Karpas-422 (cell line): ENCODE measurements around the gene SPRN. TPM values are rescaled to one million over a fixed set of nuclear protein-coding genes. Genes with fewer than 3 reads are reported as not detected.

Experiments used
- DNase-seq: peaks from one replicate; pipeline ENCODE4 v3.0.0-alpha.2; 2015
- H2AFZ ChIP-seq: fragments of 200-600 bp; sonication (generic); 2 replicates; pipeline ENCODE4 v1.6.1; 2014; ENCODE audit warnings: antibody characterized with exemption, low read length, mixed read lengths
- H3K27ac ChIP-seq: fragments of 200-600 bp; sonication (generic); 2 replicates; pipeline ENCODE4 v1.5.1; 2014; ENCODE audit warnings: mild to moderate bottlenecking, low read length, moderate library complexity
- H3K27me3 ChIP-seq: fragments of 200-600 bp; sonication (generic); 2 replicates; pipeline ENCODE4 v1.6.1; 2014; ENCODE audit warnings: low read length, mixed read lengths
- H3K36me3 ChIP-seq: fragments of 200-600 bp; sonication (generic); 2 replicates; pipeline ENCODE4 v1.6.1; 2014; ENCODE audit warnings: low read length, mixed read lengths; ENCODE audit not compliant: insufficient read depth
- H3K4me1 ChIP-seq: fragments of 200-600 bp; sonication (generic); 2 replicates; pipeline ENCODE4 v1.6.1; 2014; ENCODE audit warnings: mild to moderate bottlenecking, low read length, mixed read lengths
- H3K4me2 ChIP-seq: fragments of 200-600 bp; sonication (generic); 2 replicates; pipeline ENCODE4 v1.6.1; 2014; ENCODE audit warnings: low read length, low read depth, mild to moderate bottlenecking; ENCODE audit not compliant: poor library complexity, severe bottlenecking
- H3K4me3 ChIP-seq: fragments of 200-600 bp; sonication (generic); 2 replicates; pipeline ENCODE4 v1.5.1; 2014; ENCODE audit warnings: mild to moderate bottlenecking, antibody characterized with exemption, low read length, mixed read lengths
- H3K79me2 ChIP-seq: fragments of 200-600 bp; sonication (generic); 2 replicates; pipeline ENCODE4 v1.6.1; 2014; ENCODE audit warnings: mild to moderate bottlenecking, low read length, mixed read lengths
- H3K9ac ChIP-seq: fragments of 200-600 bp; sonication (generic); 2 replicates; pipeline ENCODE4 v1.6.0; 2014; ENCODE audit warnings: low read length
- H3K9me2 ChIP-seq: fragments of 200-600 bp; sonication (generic), shearing (Covaris generic); replicated peaks from 2 replicates; pipeline ENCODE4 v1.6.0; 2014; ENCODE audit warnings: mild to moderate bottlenecking, low read length, moderate library complexity; ENCODE audit not compliant: insufficient read depth
- H3K9me3 ChIP-seq: fragments of 300-700, 200-600 bp; sonication (generic); 2 replicates; pipeline ENCODE4 v1.6.1; 2014; ENCODE audit warnings: low read length, mixed read lengths
- H4K20me1 ChIP-seq: fragments of 200-600 bp; sonication (generic); 2 replicates; pipeline ENCODE4 v1.6.1; 2014; ENCODE audit warnings: mild to moderate bottlenecking, antibody characterized with exemption, low read length, low read depth; ENCODE audit not compliant: insufficient read depth
- total RNA-seq: library from RNA; depleted of rRNA; stranded (reverse); fragments of >200 nt; shearing (Covaris generic); gene quantifications from 2 replicates; pipeline ENCODE4 v1.2.3, GENCODE V29; 2014; ENCODE audit warnings: low replicate concordance

SPRN gene
- total RNA-seq, 1 experiment from 2014 or later: not detected

- no peaks in the 10 kb centered on the region for H3K9me2 ChIP-seq
- H3K36me3 ChIP-seq: no peaks in the 10 kb centered on the region
- no peak for DNase-seq
- H2AFZ ChIP-seq: no peak overlapping the region
- H3K4me1 ChIP-seq: no peaks in the 10 kb centered on the region
- no peaks in the 10 kb centered on the region; the same call in 1 of the 2 replicates for H3K9me3 ChIP-seq
- no peak overlapping the region for H3K9ac ChIP-seq
- H3K27me3 ChIP-seq: no peaks in the 10 kb centered on the region
- H3K79me2 ChIP-seq: no peaks in the 10 kb centered on the region
- H3K4me3 ChIP-seq: no peak overlapping the region
- no peak overlapping the region for H3K4me2 ChIP-seq
- no peaks in the 10 kb centered on the region for H4K20me1 ChIP-seq
- no peak overlapping the region for H3K27ac ChIP-seq
Observed at GRCh38 chr10:133465191-133465949, 40.9 kb upstream of the SPRN start.

- DNase-seq: no peak
- no peaks in the 10 kb centered on the region for H3K27me3 ChIP-seq
- H3K4me3 ChIP-seq: no peak overlapping the region
- no peaks in the 10 kb centered on the region for H3K79me2 ChIP-seq
- no peak overlapping the region for H3K27ac ChIP-seq
- H4K20me1 ChIP-seq: no peaks in the 10 kb centered on the region
- no peak overlapping the region for H3K9ac ChIP-seq
- H3K4me2 ChIP-seq: no peak overlapping the region
- no peaks in the 10 kb centered on the region for H3K9me2 ChIP-seq
- H3K4me1 ChIP-seq: no peaks in the 10 kb centered on the region
- H3K36me3 ChIP-seq: no peaks in the 10 kb centered on the region
- no peaks in the 10 kb centered on the region; the same call in 1 of the 2 replicates for H3K9me3 ChIP-seq
- H2AFZ ChIP-seq: no peak overlapping the region
Observed at GRCh38 chr10:133464582-133465031, 40.2 kb upstream of the SPRN start.

GRCh38 chr10:133462512-133463305 is 38.3 kb upstream of the SPRN start:
- H3K79me2 ChIP-seq: no peaks in the 10 kb centered on the region
- H3K4me3 ChIP-seq: no peak overlapping the region

GRCh38 chr10:133461841-133462240 is 37.4 kb upstream of the SPRN start:
- no peak for DNase-seq
- no peaks in the 10 kb centered on the region for H3K9me2 ChIP-seq
- H3K4me3 ChIP-seq: no peak overlapping the region
- no peak overlapping the region for H3K4me2 ChIP-seq
- H3K27ac ChIP-seq: no peak overlapping the region
- H3K36me3 ChIP-seq: no peaks in the 10 kb centered on the region
- H2AFZ ChIP-seq: no peak overlapping the region
- no peaks in the 10 kb centered on the region for H3K27me3 ChIP-seq
- H3K9ac ChIP-seq: no peak overlapping the region
- no peaks in the 10 kb centered on the region for H4K20me1 ChIP-seq
- H3K79me2 ChIP-seq: no peaks in the 10 kb centered on the region
- H3K9me3 ChIP-seq: no peaks in the 10 kb centered on the region
- no peaks in the 10 kb centered on the region for H3K4me1 ChIP-seq

More at GRCh38 chr10:133462512-133463305, 38.3 kb upstream of the SPRN start:
- DNase-seq: no peak
- H3K9ac ChIP-seq: no peak overlapping the region
- H3K27ac ChIP-seq: no peak overlapping the region
- no peak overlapping the region for H2AFZ ChIP-seq
- no peaks in the 10 kb centered on the region for H3K9me3 ChIP-seq
- H3K9me2 ChIP-seq: no peaks in the 10 kb centered on the region
- no peaks in the 10 kb centered on the region for H3K4me1 ChIP-seq
- no peaks in the 10 kb centered on the region for H3K27me3 ChIP-seq
- no peaks in the 10 kb centered on the region for H4K20me1 ChIP-seq
- H3K36me3 ChIP-seq: no peaks in the 10 kb centered on the region
- H3K4me2 ChIP-seq: no peak overlapping the region

- H3K36me3 ChIP-seq: no peaks in the 10 kb centered on the region
- H3K9me3 ChIP-seq: no peaks in the 10 kb centered on the region
- DNase-seq: no peak
- no peak overlapping the region for H3K4me2 ChIP-seq
- no peaks in the 10 kb centered on the region for H4K20me1 ChIP-seq
- no peak overlapping the region for H3K4me3 ChIP-seq
- no peaks in the 10 kb centered on the region for H3K9me2 ChIP-seq
- no peak overlapping the region for H3K9ac ChIP-seq
- H3K27me3 ChIP-seq: no peaks in the 10 kb centered on the region
- no peak overlapping the region for H2AFZ ChIP-seq
- no peak overlapping the region for H3K27ac ChIP-seq
- H3K79me2 ChIP-seq: no peaks in the 10 kb centered on the region
- H3K4me1 ChIP-seq: no peaks in the 10 kb centered on the region
Observed at GRCh38 chr10:133461027-133461426, 36.6 kb upstream of the SPRN start.

GRCh38 chr10:133460208-133460769 is 35.9 kb upstream of the SPRN start:
- H4K20me1 ChIP-seq: no peaks in the 10 kb centered on the region
- no peak overlapping the region for H3K4me2 ChIP-seq
- no peak overlapping the region for H3K9ac ChIP-seq
- H3K36me3 ChIP-seq: no peaks in the 10 kb centered on the region
- H3K9me3 ChIP-seq: no peaks in the 10 kb centered on the region; the same call in 1 of the 2 replicates
- H3K79me2 ChIP-seq: no peaks in the 10 kb centered on the region
- DNase-seq: no peak
- H3K4me3 ChIP-seq: no peak overlapping the region
- no peaks in the 10 kb centered on the region for H3K4me1 ChIP-seq
- no peaks in the 10 kb centered on the region for H3K27me3 ChIP-seq
- H3K9me2 ChIP-seq: no peaks in the 10 kb centered on the region
- H2AFZ ChIP-seq: no peak overlapping the region
- no peak overlapping the region for H3K27ac ChIP-seq

GRCh38 chr10:133459454-133460207 is 35.2 kb upstream of the SPRN start:
- Histone ChIP-seq H3K79me2 (no peaks in the 10 kb centered on the region), H3K27me3 (no peaks in the 10 kb centered on the region), H3K4me3 (no peak overlapping the region), H2AFZ (no peak overlapping the region), H3K4me1 (no peaks in the 10 kb centered on the region), H3K27ac (no peak overlapping the region), H3K4me2 (no peak overlapping the region), H4K20me1 (no peaks in the 10 kb centered on the region), H3K36me3 (no peaks in the 10 kb centered on the region), H3K9me2 (no peaks in the 10 kb centered on the region), H3K9me3 (no peaks in the 10 kb centered on the region; the same call in 1 of the 2 replicates), H3K9ac (no peak overlapping the region)
- DNase-seq: no peak
